ENCODE data around the gene CXorf65. TPM values are rescaled to one million over a fixed set of nuclear protein-coding genes. Genes with fewer than 3 reads are reported as not detected.

CXorf65 gene
- total RNA-seq, 1 donor from 2014 or later: 14.5 TPM

- Mint-ChIP-seq H3K4me3 (peak overlapping the region; percentile 94), H3K4me1 (peaks cover 19% of the 10 kb centered on the region), H3K27ac (no peak overlapping the region), H3K27me3 (peaks cover 3% of the 10 kb centered on the region), H3K9me3 (no peaks in the 10 kb centered on the region), H3K36me3 (ENCODE audit: low read depth) (peaks cover 24% of the 10 kb centered on the region)
- DNase-seq (no peak), ATAC-seq (ENCODE audit: low read depth) (no peak)
- ChIA-PET CTCF (no interaction called here), POLR2A (interaction anchor here (0.5 to 1.9 kb wide), 7 partner anchors 7 to 934 kb away, joined by 3 to 39 read pairs (median 7); partner anchors contain the start of genes IGBP1, IL2RG, MED12 and TAF1)
- intact Hi-C loops (cut with micrococcal nuclease): loop anchor here (10.0 kb wide), 1 partner anchor 468 kb away; the partner anchor contains the start of gene OGT
- no peak for TF ChIP-seq CTCF (IDR thresholded peaks at IDR 0.05)
Observed at GRCh38 chrX:71067089-71067488, 39.5 kb downstream of the CXorf65 start.

GRCh38 chrX:71060127-71060526, 46.4 kb downstream of the CXorf65 start:
- Mint-ChIP-seq H3K27me3 (no peaks in the 10 kb centered on the region), H3K4me1 (peaks cover 14% of the 10 kb centered on the region), H3K9me3 (no peaks in the 10 kb centered on the region), H3K4me3 (no peak overlapping the region), H3K27ac (no peak overlapping the region), H3K36me3 (ENCODE audit: low read depth) (peaks cover 59% of the 10 kb centered on the region)
- CTCF ChIA-PET: no interaction called here
- no peak for ATAC-seq (ENCODE audit: low read depth)
- no peak for TF ChIP-seq CTCF (IDR thresholded peaks at IDR 0.05)
- no peak for DNase-seq
- POLR2A ChIA-PET: interaction anchor here (0.6 to 1.0 kb wide), 2 partner anchors 8 to 24 kb away, joined by 3 to 5 read pairs; partner anchors contain the start of gene SNX12
- intact Hi-C loops (cut with micrococcal nuclease): loop anchor here (10.0 kb wide), 1 partner anchor 475 kb away; the partner anchor contains the start of gene OGT

- Mint-ChIP-seq H3K9me3 (no peaks in the 10 kb centered on the region), H3K4me3 (no peak overlapping the region), H3K27ac (no peak overlapping the region), H3K4me1 (peaks cover 15% of the 10 kb centered on the region), H3K36me3 (ENCODE audit: low read depth) (peaks cover 50% of the 10 kb centered on the region), H3K27me3 (no peaks in the 10 kb centered on the region)
- ATAC-seq (ENCODE audit: low read depth): no peak
- intact Hi-C loops (cut with micrococcal nuclease): no loop called here
- no peak for TF ChIP-seq CTCF (IDR thresholded peaks at IDR 0.05)
- DNase-seq: no peak
- POLR2A ChIA-PET: no interaction called here
- CTCF ChIA-PET: no interaction called here
Observed at GRCh38 chrX:71057848-71058530, 48.6 kb downstream of the CXorf65 start.

GRCh38 chrX:71056867-71057266, 49.7 kb downstream of the CXorf65 start:
- ChIA-PET CTCF (no interaction called here), POLR2A (no interaction called here)
- H3K27ac Mint-ChIP-seq: no peak overlapping the region
- TF ChIP-seq CTCF (IDR thresholded peaks at IDR 0.05): no peak
- H3K4me3 Mint-ChIP-seq: no peak overlapping the region
- peaks cover 40% of the 10 kb centered on the region for H3K36me3 Mint-ChIP-seq (ENCODE audit: low read depth)
- ATAC-seq (ENCODE audit: low read depth) (no peak), DNase-seq (no peak)
- no peaks in the 10 kb centered on the region for H3K27me3 Mint-ChIP-seq
- intact Hi-C loops (cut with micrococcal nuclease): no loop called here
- H3K4me1 Mint-ChIP-seq: peaks cover 16% of the 10 kb centered on the region
- H3K9me3 Mint-ChIP-seq: no peaks in the 10 kb centered on the region

Other genes with a start within 250 kb of the CXorf65 start
- gene TEX11, start 198.0 kb downstream of the CXorf65 start, total RNA-seq: not detected in 2 replicates
- gene SLC7A3, start 175.6 kb downstream of the CXorf65 start, total RNA-seq: 0.12 TPM in 1 of 2 replicates, not detected in the other
- 43.2 and 44.8 TPM in 2 replicates for gene SNX12, start 38.4 kb downstream of the CXorf65 start, total RNA-seq
- 10.1 and 16.1 TPM in 2 replicates for gene FOXO4, start 10.9 kb downstream of the CXorf65 start, total RNA-seq
- 261 and 264 TPM in 2 replicates for gene IL2RG, start 4.8 kb upstream of the CXorf65 start, total RNA-seq
- gene MED12, start 11.9 kb upstream of the CXorf65 start, total RNA-seq: 81.7 and 102 TPM in 2 replicates
- gene NLGN3, start 38.1 kb upstream of the CXorf65 start, total RNA-seq: 0.46 and 0.67 TPM in 2 replicates
- not detected in 2 replicates for gene GJB1, start 116.5 kb upstream of the CXorf65 start, total RNA-seq
- 27.9 and 28.2 TPM in 2 replicates for gene ZMYM3, start 147.4 kb upstream of the CXorf65 start, total RNA-seq
- 398 and 462 TPM in 2 replicates for gene NONO, start 176.9 kb upstream of the CXorf65 start, total RNA-seq
- 2.8 and 6.7 TPM in 2 replicates for gene ITGB1BP2, start 195.0 kb upstream of the CXorf65 start, total RNA-seq

All from activated B cell treated with CpG ODN at 0.5 μM for 24 hours (primary cell).